HG03196 (cell line): ENCODE data around the gene CAMKMT.
A peak's percentile ranks its signal among the peaks of the same experiment; 100 is the strongest.
"Not testable (repeated sequence)": the region's sequence is repeated elsewhere in the genome, so short reads cannot be mapped to it uniquely, and the experiment has no call there.

ENCODE experiments used
- ATAC-seq: cut with Tn5 transposase; IDR thresholded peaks from one replicate; pipeline ENCODE4 v1.9.1; 2021; ENCODE audit not compliant: unreplicated experiment

The CAMKMT gene

DNA sequence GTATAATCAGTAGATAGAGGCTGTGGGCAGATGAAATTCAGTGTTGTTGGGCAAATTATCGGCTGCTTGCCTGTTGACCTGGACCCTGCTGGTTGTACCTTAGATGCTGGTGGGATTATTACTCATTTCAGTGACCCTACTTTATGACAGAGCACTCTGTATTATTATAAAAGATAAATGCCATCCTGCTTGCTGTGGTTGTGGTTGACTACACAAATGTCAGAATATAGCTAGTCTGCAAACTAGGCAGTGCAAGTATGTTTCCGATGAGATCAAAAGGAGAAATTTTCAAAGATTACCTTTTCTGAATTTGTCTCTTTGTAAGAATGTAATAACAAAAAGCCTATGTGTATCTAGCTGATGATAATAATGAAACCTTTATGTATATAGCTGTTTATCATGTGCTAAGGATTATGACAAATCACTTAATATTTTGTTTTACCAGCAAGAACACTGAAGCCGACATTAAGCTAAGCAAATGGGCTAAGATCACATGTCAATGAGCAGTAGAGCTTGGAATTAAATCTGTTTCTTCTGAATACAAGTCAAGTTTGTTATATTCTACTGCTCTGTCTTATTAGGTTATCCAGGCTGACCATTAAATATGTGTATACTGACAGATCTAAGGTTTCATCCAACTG is 219.2 kb downstream of the CAMKMT start:
- no peak for ATAC-seq

DNA sequence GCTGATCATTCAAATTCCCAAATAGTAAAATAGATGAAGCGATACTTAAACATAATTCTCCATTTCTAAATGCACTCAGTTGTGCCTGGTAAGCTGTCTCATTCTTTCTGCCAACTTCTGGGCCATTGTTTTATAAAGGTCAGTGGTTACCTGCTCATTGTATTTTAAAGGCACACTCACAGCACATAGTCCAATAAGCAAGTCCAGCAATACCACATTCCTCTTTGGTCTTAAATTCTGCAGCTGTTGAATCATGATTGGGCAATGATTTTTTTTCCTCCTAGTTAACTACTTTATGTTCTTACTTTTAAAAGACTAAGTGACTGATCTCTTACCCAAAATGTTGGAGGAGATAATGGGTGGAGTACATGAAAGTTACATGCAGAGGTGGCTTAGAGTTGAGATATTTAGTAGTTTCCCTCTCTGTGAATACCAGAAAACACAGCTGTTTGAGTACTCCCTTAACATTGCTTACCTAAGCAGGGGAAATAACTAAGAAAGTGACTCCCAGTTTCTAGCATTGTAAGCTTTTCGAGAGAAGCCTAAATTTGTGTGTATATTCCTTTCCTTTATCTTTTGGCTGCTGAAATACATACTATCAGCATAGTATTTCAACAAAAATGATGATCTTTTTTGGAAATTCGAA is 220.7 kb downstream of the CAMKMT start:
- ATAC-seq = no peak

DNA sequence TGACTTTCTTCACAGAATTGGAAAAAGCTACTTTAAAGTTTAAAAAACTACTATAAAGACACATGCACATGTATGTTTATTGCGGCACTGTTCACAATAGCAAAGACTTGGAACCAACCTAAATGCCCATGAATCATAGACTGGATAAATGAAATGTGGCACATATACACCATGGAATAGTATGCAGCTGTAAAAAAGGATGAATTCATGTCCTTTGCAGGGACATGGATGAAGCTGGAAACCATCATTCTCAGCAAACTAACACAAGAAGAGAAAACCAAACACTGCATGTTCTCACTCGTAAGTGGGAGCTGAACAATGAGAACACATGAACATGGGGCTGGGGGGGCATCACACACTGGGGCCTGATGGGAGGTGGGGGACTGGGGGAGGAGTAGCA is 233.9 kb downstream of the CAMKMT start:
- not testable (repeated sequence) for ATAC-seq

DNA sequence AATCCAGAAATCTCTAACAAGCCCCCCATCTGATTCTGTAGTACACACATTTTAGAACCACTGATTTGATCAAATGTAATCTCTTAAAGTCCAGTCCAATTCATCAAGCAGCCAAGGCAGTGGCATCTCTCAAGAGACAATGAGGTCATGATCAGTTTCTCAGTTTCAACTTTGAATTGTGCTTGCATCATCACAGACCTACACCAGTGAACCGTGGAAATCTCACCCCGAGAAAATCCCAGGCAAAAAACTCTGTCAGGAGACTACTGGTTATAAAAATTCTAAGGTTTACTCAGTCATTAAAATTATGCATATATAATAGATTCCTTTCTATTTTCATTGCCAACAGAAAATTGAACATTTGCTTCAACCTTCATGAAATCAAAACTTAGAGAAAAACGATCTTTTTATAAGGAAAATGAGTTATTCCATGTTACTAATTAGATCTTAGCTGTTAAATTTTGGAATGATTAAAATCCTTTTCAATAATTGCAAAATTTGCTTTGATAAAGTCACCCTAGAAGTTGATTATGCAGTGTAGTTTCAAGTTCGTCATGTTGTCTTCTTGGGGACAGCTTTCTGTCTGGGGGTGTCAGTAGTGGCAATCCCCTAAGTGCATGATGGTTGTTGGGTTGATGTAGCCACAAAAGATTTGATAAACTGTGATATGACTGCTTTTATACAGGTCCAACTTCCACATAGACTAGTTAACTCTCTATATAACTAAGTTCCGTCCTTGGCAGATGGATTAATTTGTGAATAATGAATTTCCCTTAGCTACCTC is 235.0 kb downstream of the CAMKMT start:
- ATAC-seq = peak; percentile 67

DNA sequence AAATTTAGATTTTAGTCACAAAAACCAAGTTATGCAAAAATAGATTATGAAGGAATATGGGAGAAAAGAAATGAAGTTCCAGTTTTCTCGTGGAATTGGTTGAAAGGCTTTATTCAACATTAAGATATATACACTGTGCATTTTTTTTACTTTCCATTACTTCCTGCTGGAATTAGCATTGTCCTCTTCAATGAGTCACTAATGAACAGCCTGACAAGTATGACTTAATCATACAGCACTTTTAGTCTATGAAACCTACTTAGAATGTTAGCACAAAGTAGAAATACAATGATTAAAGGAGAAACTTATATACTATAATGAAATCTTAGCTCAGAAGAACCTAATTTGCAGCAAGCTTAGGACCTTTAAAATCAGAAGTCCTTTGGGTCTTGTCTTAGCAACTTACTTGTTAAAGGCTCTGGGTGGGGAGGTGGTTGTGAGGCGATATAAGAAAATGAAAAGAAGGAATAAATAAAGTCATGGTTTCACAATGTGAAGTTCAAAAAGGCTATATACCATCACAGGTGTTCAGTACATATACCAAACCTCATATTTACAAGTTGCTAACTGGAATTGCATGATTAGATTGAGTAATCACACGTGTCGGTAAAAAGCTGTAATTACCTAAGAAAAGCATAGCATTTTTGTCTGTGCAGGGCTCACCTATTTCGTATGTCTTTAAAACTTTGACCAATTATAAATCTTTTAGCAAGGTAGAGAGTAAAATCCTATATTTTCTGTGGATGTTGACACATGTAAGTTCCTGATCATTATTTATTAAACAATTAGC is 236.8 kb downstream of the CAMKMT start:
- ATAC-seq = no peak

DNA sequence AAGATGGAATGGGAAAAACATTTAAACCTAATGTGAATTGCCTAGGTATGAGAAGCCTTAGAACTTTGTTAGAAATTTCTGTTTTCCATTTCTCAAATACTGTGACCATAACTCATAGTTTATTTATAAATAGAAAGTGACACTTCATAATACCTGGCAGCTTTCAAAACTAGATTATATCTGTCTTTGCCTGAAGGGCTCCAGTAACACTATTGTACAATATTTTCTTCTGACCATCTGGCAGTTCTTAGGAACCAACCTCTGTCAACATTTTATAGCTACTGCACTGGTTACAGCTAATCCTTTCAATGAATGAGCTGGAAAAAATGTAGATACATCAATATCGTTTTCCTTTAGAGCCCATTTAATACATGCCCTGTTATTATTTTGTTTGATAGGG is 237.4 kb downstream of the CAMKMT start:
- ATAC-seq = peak; percentile 43

DNA sequence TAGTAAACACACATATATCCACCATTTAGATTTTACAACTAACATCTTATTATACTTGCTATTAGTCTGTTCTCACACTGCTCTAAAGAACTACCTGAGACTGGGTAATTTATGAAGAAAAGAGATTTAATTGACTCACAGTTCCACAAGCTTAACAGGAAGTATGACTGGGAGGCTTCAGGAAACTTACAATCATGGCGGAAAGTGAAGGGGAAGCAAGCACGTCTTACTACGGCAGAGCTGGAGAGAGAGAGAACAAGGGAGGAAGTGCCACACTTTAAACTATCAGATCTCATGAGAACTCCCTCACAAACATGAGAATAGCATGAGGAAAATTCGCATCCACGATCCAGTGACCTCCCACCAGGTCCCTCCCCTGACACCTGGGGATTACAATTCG is 240.7 kb downstream of the CAMKMT start:
- no peak for ATAC-seq

DNA sequence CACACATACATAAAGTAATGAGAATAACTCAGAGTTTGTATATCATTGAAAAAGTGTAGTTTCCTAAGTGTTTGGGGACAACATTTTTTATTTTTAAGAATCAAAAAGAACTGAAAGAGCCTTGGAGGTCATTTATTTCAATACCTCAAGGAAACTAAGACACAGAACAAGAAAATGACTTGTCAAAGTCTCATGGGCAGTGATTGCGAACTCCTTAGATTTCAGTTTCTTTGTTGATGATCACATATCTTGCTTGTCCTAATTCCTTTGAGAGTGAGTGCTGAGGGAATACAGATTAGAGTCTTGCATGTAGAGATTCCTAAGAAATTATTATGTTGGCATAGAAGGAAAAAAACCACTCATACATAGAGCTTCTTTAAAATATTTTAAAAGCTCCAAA is 243.8 kb downstream of the CAMKMT start:
- ATAC-seq = no peak

DNA sequence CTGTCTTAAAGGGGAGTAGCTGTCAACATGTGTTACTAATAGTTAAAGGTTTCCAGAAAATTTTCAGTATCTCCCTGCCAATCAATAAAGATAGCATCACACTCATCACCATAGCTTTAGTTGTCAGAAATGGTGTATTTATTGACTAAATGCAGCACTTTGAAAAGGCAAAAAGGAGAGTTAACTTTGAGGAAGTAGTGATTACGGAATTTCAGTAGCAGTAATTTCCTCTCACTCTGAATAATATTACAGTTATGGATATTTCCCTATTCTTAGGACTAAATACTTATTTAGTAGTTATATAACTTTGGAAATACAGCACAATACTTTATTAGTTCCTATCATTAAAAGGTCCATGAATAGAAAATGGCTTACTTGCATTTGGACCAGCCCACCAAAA is 250.5 kb downstream of the CAMKMT start:
- no peak for ATAC-seq

DNA sequence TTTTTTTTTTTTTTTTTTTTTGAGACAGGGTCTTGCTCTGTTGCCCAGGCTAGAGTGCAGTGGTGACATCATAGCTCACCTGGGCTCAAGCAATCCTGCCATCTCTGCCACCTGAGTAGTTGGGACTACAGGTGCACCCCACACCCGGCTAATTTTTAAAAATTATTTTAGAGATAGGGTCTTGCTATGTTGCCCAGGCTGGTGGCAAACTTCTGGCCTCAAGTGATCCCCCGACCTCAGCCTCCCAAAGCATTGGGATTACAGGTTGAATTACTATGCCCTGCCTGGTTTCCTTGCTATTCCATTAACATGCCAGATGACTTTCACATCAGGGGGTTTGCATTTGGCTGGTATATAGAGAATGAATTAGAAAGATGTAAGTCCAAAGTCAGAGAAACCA is 253.2 kb downstream of the CAMKMT start:
- ATAC-seq = no peak

DNA sequence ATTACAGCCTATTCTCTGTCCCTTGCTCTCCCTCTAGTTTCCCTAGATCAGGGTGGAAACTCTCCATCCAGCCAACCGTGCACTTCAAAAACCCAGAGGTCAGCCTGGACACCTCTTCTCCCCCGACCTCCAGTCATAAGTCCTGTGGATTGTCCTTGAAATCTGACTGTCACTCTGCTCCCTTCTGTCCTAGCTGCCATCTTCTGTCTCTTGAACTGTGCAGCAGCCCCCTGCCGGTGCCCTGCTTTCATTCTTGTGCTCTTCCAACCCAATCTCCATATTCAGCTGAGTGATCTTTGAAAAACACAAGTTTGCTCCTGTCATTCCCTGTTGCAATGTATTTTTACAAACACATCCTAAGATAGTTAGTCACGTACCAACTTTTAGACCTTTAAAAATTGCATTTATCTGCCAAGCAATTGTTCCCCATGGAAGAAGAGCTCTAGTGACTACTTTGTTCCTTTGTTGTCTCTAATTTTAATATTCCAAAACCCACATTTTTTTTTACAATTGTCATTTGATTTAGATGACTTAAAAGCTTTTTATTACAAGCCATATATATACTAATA is 254.3 kb downstream of the CAMKMT start:
- no peak for ATAC-seq

DNA sequence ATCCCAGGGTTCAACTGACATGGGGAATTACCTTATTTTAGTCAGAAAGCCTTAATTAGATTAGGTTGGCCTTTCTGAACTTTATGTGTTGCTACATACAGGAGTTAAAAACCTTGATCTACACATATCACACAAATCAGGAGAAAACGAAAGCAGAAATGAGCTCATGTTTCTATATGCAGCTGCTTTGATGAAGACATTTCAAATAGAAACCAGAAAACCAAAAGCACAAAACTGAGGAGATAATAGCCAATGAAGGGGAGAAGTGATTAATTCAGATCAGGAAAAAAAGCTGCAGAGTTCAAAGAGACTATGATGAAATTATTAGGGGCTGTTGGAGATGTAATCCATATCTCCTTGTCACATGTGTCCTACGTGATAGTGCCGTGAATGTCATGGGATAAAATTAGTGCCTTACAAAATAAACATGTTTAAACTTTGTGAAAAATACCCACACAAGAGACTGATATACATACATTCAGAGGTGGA is 255.0 kb downstream of the CAMKMT start:
- peak; percentile 66 for ATAC-seq

DNA sequence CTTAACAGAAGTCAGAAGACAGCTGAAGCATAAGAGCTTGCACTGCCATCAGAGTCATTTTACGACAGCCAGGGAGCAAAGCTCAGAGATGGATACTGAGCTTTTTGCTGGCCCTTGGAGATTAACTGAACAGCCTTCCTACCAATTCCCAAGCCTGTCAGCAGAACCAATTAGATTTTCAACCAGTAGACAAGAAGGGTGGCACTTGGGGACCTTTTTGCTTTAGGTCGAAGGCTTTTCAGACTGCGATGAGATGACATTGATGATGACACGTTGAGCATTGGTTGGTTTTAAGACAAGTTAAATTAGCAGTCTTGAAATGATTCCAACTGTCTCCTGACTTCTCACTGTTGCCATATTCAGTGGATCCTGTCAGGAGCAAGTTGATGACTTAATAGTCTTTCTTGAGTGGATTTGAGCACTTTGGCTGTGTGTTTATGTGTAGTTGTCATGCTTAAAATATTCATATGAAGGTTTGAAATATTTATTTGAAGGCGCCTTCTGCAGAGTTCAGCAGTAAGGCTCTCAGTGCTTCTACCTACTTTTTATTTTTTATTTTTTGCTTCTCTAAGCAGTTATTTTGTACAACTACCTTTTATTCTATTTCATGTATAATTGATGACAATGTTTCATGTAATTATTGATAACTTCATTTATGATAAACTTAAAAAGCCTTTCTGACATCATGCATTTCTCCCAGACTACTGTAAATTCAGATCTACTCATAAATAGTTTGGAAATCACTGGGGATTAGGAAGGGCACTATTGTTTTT is 256.7 kb downstream of the CAMKMT start:
- ATAC-seq = no peak

DNA sequence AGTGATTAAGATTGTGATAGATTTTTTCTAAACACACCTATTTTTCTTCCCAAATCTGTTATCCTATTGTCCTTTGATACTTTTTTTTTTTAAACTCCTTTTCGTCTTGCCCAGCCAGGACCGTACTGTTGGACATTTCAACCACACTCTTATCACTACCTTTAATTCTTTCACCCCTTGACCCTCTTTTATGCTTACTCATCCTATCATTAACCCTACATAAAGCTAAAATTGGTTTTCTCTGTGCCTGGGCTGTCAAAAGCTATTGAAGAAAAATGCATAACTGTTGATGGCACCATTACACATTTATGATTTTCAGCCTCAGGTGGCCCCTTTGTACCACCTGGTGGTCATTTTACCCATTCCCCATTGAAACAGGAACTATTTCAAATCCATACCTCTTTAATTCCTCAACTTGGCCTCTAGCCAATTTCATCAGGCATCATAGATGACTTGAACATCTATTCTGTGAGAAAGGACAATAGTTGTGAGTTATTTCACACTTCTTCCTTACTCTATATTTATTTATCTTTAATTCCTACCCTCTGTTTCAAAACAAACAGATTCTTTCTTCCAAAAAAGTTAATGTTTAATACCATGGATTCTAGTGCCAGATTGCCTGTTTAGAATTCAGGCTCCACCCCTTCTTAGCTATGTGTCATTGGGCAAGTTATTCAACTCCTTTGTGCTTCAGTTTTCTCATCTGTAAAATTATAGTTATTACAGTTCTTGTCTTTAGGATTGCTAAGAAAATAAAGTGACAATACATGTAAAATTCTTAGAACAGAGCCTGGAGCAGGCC is 258.6 kb downstream of the CAMKMT start:
- no peak for ATAC-seq

DNA sequence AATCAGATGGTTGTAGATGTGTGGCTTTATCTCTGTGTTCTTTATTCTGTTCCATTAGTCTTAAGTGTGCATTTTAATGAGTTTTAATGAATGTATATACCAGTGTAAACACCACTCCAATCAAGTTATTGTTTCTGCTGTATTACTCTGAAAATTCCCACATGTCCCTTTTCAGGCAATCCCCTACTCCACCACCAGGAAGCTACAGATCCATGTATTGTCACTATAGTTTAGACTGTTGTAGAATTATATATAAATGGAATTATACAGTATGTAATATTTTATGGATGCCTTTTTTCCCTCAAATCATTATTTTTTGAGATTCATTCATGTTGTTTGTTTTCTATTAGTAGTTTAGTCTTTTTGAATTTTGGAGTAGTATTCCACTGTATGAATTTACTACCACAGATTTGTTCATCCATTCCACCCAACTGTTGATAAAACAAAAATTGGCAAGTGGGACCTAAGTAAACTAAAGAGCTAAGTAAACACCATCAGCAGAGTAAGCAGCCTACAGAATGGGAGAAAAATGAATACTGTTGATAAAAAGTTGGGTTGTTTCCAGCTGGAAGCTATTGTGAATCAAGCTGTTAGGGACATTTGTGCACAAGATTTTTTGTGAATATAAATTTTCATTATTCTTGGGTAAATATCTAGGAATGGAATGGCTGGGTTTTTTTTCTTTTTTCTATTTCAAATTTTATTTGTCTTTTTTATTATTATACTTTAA is 262.0 kb downstream of the CAMKMT start:
- no peak for ATAC-seq

DNA sequence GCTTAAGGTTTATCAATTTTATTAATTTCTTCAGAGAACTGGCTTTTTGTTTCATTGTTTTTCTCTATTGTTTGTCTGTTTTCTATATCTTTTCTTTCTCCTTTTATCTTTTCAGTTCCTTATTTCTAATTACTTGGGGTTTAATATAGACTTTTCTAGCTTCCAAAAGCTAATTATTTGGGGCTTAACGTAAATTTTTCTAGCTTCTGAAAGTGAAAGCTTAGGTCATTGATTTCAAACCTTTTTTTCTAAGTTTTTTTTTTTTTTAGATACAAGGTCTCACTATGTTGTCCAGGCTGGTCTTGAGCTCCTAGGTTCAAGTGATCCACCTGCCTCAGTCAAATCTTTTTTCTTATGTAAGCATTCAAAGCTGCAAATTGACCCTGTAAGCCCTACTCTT is 266.6 kb downstream of the CAMKMT start:
- ATAC-seq = no peak

DNA sequence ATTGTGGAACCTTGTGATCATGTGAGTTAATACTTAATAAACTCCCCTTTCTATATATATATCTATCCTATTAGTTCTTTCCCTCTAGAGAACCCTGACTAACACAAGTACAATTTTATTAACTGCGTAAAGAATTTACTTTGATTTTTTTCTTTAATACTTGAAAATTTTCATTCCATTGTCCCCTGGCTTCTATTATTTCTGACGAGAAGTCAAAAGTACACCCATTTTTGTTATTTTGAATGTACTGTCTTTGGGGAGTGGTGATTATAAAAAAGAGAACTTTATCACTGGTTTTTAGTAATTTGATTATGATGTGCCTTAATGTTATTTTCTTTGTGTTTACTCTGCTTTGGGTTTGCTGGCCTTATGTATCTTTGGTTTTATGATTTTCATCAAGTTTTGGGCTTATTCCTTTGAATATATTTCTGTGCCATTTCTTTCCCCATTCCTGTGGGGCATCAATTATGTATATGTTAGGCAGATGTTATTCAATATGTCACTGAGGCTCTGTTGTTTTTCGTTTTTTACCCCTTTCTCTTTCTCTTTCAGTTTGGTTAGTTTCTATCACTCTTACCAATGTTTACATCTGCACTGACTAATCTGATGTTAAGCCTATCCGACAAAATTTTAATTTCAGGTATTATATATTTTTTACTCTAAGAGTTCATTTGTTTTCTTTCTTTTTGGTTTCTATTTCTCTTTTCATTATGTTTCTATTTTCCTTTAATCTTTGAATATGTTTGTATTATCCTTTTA is 271.4 kb downstream of the CAMKMT start:
- ATAC-seq = no peak

DNA sequence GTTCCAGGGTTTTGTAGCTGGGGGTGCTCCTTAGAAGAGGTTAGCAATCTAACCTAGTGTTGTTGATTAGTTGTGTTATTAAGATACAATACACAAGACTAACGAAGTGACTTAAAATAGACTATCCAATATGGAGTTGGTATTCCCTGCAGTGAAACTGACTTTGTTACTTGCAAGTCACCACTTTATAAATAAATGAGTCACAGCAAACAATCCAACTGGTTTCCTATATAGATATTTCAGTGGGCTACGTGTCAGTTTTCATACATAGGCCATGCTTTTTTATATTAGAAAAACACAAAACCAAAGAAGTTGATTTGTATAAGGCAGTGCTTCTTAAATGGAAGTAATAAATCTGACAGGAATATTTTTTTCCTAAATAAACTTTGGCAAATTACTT is 274.0 kb downstream of the CAMKMT start:
- no peak for ATAC-seq
